PFSK-1 (cell line): ENCODE measurements around the gene ADPRH.

Experiments used
- POLR2AphosphoS5 ChIP-seq: IDR thresholded peaks from 2 replicates; pipeline ENCODE4 v1.6.1; 2012; ENCODE audit warnings: low read depth, mild to moderate bottlenecking, control low read depth, low read length, moderate library complexity
- REST ChIP-seq, 2 experiments: IDR thresholded peaks; 2 replicates each; pipeline versions ENCODE4 v1.6.1 to v1.8.0; 2011 to 2012; ENCODE audit warnings: low read depth in 2 of 2, low read length in 2 of 2, control low read depth in 1 of 2, inconsistent platforms in 1 of 2, mild to moderate bottlenecking in 1 of 2, moderate library complexity in 1 of 2; ENCODE audit not compliant: insufficient read depth in 1 of 2
- SIN3A ChIP-seq: IDR thresholded peaks from 2 replicates; pipeline ENCODE4 v1.6.1; 2012; ENCODE audit warnings: mild to moderate bottlenecking, low read length, moderate library complexity, borderline replicate concordance; ENCODE audit not compliant: insufficient read depth

DNA sequence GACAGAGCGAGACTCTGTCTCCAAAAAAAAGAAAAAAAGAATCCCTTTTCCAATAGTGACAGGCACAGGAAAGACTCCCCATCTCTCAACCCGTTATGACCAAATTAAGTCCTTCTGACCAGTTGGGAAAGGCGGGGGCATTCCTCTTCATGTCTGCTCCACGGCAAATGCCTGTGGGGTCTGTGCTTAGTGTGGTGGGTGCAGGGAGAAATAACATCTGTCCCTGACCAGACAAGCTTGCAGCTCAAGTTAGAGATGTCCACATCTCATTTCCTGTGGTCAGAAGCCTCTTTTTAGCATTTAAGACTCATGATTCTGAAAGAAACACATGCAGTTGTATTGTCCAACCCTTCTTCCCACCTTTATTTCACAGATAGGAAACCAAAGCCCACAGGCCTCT is 34.6 kb downstream of the ADPRH start:
- TF ChIP-seq SIN3A (no peak), REST (IDR thresholded peaks at IDR 0.05; ENCODE audit: insufficient read depth in 1 of 2, low read depth in 2 of 2, low read length in 2 of 2) (no peak), POLR2AphosphoS5 (no peak)
